ENCODE results near the gene RIPPLY3.

Gene RIPPLY3

DNA sequence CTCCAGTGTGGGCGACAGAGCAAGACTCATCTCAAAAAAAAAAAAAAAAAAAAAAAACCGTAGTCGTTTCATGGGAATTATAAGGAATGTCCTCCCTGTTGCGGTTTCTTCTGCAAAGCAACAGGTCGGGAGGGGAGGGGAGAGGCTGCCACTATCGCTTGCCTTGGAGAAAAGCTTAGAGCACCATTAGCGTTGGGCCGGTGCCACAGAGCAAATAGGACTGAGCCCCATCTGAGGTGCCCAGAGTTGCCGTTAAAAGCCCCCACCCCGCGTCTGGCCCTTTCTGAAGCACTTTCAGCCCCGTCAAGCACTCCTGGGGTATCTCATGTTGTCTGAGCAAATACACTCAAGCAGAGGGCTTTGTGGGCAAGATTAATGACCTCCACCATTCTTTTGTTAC, 2.2 kb downstream of the RIPPLY3 start:
- FAIRE-seq = no peak
- no peak for DNase-seq (ENCODE audit: insufficient read length, low spot score)
- TF ChIP-seq, protein P1, sequence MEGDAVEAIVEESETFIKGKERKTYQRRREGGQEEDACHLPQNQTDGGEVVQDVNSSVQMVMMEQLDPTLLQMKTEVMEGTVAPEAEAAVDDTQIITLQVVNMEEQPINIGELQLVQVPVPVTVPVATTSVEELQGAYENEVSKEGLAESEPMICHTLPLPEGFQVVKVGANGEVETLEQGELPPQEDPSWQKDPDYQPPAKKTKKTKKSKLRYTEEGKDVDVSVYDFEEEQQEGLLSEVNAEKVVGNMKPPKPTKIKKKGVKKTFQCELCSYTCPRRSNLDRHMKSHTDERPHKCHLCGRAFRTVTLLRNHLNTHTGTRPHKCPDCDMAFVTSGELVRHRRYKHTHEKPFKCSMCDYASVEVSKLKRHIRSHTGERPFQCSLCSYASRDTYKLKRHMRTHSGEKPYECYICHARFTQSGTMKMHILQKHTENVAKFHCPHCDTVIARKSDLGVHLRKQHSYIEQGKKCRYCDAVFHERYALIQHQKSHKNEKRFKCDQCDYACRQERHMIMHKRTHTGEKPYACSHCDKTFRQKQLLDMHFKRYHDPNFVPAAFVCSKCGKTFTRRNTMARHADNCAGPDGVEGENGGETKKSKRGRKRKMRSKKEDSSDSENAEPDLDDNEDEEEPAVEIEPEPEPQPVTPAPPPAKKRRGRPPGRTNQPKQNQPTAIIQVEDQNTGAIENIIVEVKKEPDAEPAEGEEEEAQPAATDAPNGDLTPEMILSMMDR (IDR thresholded peaks at IDR 0.05; ENCODE audit: insufficient read depth, missing control alignments) = no peak

DNA sequence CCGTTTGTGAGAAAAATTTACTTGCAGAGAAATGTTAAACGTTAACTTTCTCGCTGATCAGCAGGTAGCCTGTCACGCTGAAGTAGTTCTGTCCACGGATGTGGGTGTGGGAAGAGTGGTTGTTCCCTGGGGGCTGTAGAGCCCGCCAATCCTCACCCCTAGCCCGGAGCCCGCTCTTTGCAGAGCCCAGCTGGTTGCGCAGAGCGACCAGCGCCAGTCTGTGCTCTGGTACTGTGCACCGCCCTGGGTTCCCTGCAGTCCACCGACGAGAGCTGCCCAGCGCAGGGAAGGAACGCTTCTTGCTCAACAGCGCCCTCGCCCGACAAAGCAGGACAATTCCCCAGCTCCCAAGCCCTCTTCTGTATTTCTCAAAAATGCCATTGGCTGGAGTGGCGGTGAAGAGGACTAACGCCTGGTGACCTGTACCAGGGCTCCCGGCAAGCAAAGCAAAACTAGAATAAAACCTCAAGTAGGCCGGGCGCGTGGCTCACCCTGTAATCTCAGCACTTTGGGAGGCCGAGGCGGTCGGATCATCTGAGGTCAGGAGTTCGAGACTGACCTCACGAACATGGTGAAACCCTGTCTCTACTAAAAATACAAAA, 3.3 kb downstream of the RIPPLY3 start:
- TF ChIP-seq, protein P1 (IDR thresholded peaks at IDR 0.05; ENCODE audit: insufficient read depth, missing control alignments) = peak; percentile 82
- DNase-seq (ENCODE audit: insufficient read length, low spot score) (peak; percentile 82), FAIRE-seq (no peak)

GRCh38 chr21:37017951-37018679, 11.6 kb downstream of the RIPPLY3 start:
- no peak for DNase-seq (ENCODE audit: insufficient read length, low spot score)
- no peak for FAIRE-seq
- TF ChIP-seq, protein P1 (IDR thresholded peaks at IDR 0.05; ENCODE audit: insufficient read depth, missing control alignments) = no peak

DNA sequence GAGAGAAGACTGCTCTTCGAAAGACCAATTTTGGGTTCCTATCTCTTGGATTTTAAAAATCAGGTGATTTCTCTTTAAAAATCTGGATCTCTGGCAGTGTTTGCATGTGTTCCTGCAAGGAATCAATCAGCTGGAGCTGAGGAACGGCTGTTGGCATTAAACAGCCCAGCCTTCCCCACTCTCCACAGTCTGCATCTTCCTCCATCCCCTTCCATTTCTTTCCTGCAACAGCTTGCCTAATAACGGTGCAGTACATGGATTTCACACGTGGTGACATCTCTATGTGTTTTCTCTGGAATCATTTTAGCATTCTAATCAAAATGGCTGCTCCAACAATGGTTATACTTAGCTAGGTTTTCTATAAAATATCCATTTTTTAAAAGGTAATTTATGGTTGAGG, 20.0 kb downstream of the RIPPLY3 start:
- TF ChIP-seq, protein P1 (IDR thresholded peaks at IDR 0.05; ENCODE audit: insufficient read depth, missing control alignments) = no peak
- DNase-seq (ENCODE audit: insufficient read length, low spot score) = no peak
- FAIRE-seq = no peak

DNA sequence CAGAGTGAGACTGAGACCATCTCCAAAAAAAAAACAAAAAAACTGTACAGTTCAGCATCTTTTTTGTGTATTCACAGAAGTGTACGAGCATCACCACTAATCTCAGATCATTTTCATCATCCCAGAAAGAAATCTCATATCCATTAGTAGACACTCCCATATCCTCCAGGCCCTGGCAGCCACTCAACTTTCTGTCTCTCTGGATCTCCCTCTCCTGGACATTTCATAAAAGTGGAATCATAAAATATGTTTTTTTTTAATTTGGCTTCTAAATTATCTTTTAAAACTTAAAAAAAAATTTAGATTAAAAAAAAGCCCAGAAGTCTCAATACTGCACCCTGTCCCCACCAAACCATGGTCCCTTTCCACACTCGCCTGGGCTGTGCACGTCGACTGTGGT, 22.1 kb downstream of the RIPPLY3 start:
- no peak for DNase-seq (ENCODE audit: insufficient read length, low spot score)
- FAIRE-seq = no peak
- TF ChIP-seq, protein P1 (IDR thresholded peaks at IDR 0.05; ENCODE audit: insufficient read depth, missing control alignments) = no peak

GRCh38 chr21:37030864-37031263, 24.4 kb downstream of the RIPPLY3 start:
- FAIRE-seq = no peak
- DNase-seq (ENCODE audit: insufficient read length, low spot score) = no peak
- TF ChIP-seq, protein P1 (IDR thresholded peaks at IDR 0.05; ENCODE audit: insufficient read depth, missing control alignments) = no peak

DNA sequence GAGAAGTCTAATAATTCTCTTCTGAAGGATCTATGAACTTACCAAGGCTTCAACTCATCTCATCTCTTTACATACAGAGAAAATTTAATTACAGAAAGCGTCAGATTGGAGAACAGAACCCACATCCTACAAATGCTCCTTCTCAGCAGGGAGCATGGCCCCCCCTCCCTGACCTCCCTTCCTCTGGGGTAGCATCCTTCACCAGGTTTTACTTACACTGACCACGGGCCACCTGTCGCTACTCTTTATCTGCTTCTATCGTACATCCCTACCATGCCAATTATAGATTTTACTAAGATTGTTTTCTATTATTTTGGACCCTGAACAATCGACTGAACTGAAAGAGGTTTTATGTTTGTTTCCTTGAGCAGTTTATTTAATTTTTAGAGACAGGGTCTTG, 25.8 kb downstream of the RIPPLY3 start:
- DNase-seq (ENCODE audit: insufficient read length, low spot score) (no peak), FAIRE-seq (no peak)
- TF ChIP-seq, protein P1 (IDR thresholded peaks at IDR 0.05; ENCODE audit: insufficient read depth, missing control alignments) = no peak
